ENCODE measurements around the gene CTAGE9.
"Not testable (repeated sequence)": the region's sequence is repeated elsewhere in the genome, so short reads cannot be mapped to it uniquely, and the experiment has no call there.

Gene CTAGE9

GRCh38 chr6:131710917-131711316, at the start of gene CTAGE9:
TSS of gene CTAGE9 (minus strand) at chr6:131711017. CDS start at chr6:131711017, 0 bp downstream.
- DNase-seq: not testable (repeated sequence)

- no peak for DNase-seq
Measured at GRCh38 chr6:131758920-131759319, 48.1 kb upstream of the CTAGE9 start.

- DNase-seq: no peak
Measured at GRCh38 chr6:131756039-131756438, 45.2 kb upstream of the CTAGE9 start.

GRCh38 chr6:131755597-131755996, 44.8 kb upstream of the CTAGE9 start:
- no peak for DNase-seq

GRCh38 chr6:131754715-131755567, 44.1 kb upstream of the CTAGE9 start:
- DNase-seq: no peak

- no peak for DNase-seq
Measured at GRCh38 chr6:131754088-131754487, 43.3 kb upstream of the CTAGE9 start.

GRCh38 chr6:131751012-131751715, 40.3 kb upstream of the CTAGE9 start:
- not testable (repeated sequence) for DNase-seq

GRCh38 chr6:131749023-131749422, 38.2 kb upstream of the CTAGE9 start:
- DNase-seq: no peak

- DNase-seq: no peak
Measured at GRCh38 chr6:131747821-131748353, 37.1 kb upstream of the CTAGE9 start.

- no peak for DNase-seq
Measured at GRCh38 chr6:131745476-131745875, 34.7 kb upstream of the CTAGE9 start.

GRCh38 chr6:131744432-131745287, 33.8 kb upstream of the CTAGE9 start:
- DNase-seq: no peak

- DNase-seq: no peak
Measured at GRCh38 chr6:131741688-131742393, 31.0 kb upstream of the CTAGE9 start.

GRCh38 chr6:131740161-131740560, 29.3 kb upstream of the CTAGE9 start:
- DNase-seq: no peak

- no peak for DNase-seq
Measured at GRCh38 chr6:131739136-131739535, 28.3 kb upstream of the CTAGE9 start.

GRCh38 chr6:131736811-131737210, 26.0 kb upstream of the CTAGE9 start:
- no peak for DNase-seq

GRCh38 chr6:131736003-131736596, 25.3 kb upstream of the CTAGE9 start:
- no peak for DNase-seq

- DNase-seq: no peak
Measured at GRCh38 chr6:131733376-131734016, 22.7 kb upstream of the CTAGE9 start.

- no peak for DNase-seq
Measured at GRCh38 chr6:131731224-131731623, 20.4 kb upstream of the CTAGE9 start.

- no peak for DNase-seq
Measured at GRCh38 chr6:131730264-131730663, 19.4 kb upstream of the CTAGE9 start.

GRCh38 chr6:131729550-131729949, 18.7 kb upstream of the CTAGE9 start:
- no peak for DNase-seq

- DNase-seq: no peak
Measured at GRCh38 chr6:131728296-131728939, 17.6 kb upstream of the CTAGE9 start.
